OCI-LY7 (cell line): ENCODE measurements around the gene TSHZ2.

Experiments
- CTCF ChIP-seq: fragments of 200-600 bp; sonication (generic); conservative IDR thresholded peaks from 2 replicates; pipeline ENCODE4 v1.5.1; 2014; ENCODE audit warnings: mild to moderate bottlenecking, antibody characterized with exemption, low read length, moderate library complexity, mixed read lengths
- EZH2phosphoT487 ChIP-seq: fragments of 200-600 bp; sonication (generic); IDR thresholded peaks from 2 replicates; pipeline ENCODE4 v1.6.1; 2018; ENCODE audit warnings: low read depth, borderline replicate concordance, mild to moderate bottlenecking, mixed run types, antibody characterized with exemption, low read length, moderate library complexity, mixed read lengths

GRCh38 chr20:53255102-53255710 is 283.0 kb downstream of the TSHZ2 start:
- no peak for TF ChIP-seq CTCF
- TF ChIP-seq EZH2phosphoT487, result no peak
